ENCODE results near the gene MAPK1IP1L. TPM values are rescaled to one million over a fixed set of nuclear protein-coding genes. Genes with fewer than 3 reads are reported as not detected.
A peak's percentile ranks its signal among the peaks of the same experiment; 100 is the strongest.
"Not testable (repeated sequence)": the region's sequence is repeated elsewhere in the genome, so short reads cannot be mapped to it uniquely, and the experiment has no call there.

The MAPK1IP1L gene
- 10 to 100 TPM; 85.5 to 89.1 TPM for total RNA-seq

- Mint-ChIP-seq H3K27ac (peak within 1 kb of the TSS; percentile 94), H3K4me3 (peak within 1 kb of the TSS; percentile 82), H3K36me3 (peaks cover 23% of the 10 kb centered on the region), H3K27me3 (no peaks in the 10 kb centered on the region), H3K4me1 (ENCODE audit: low read depth) (peaks cover 36% of the 10 kb centered on the region), H3K9me3 (no peaks in the 10 kb centered on the region)
- peak; percentile 94 for DNase-seq
- intact Hi-C loops (cut with micrococcal nuclease), result loop anchor here (1.0 to 5.0 kb wide), 3 partner anchors 21 to 46 kb away; partner anchors contain the start of genes SOCS4 and WDHD1
- CTCF ChIA-PET, result interaction anchor here (0.6 to 3.8 kb wide), 39 partner anchors 8 to 542 kb away, joined by 3 to 44 read pairs (median 5); partner anchors contain the start of genes CGRRF1, SOCS4 and WDHD1
- POLR2A ChIA-PET, result interaction anchor here (0.7 to 2.7 kb wide), 24 partner anchors 8 to 530 kb away, joined by 3 to 48 read pairs (median 4); partner anchors contain the start of genes DLGAP5, SOCS4 and WDHD1
Measured at GRCh38 chr14:55051423-55052268, at the start of gene MAPK1IP1L. Gene MAPK1IP1L (plus strand): TSS chr14:55051647. CDS start chr14:55061684, 10,037 bp downstream.

GRCh38 chr14:55005071-55005470 is 46.4 kb upstream of the MAPK1IP1L start:
- intact Hi-C loops (cut with micrococcal nuclease), result no loop called here
- no peaks in the 10 kb centered on the region for H3K4me1 Mint-ChIP-seq (ENCODE audit: low read depth)
- no peak overlapping the region for H3K27ac Mint-ChIP-seq
- no peak for DNase-seq
- no peak overlapping the region for H3K4me3 Mint-ChIP-seq
- ChIA-PET POLR2A (interaction anchor here (0.5 to 1.1 kb wide), 2 partner anchors 10 to 53 kb away, joined by 3 read pairs; no protein-coding TSS in a partner anchor), CTCF (no interaction called here)
- H3K27me3 Mint-ChIP-seq, result no peaks in the 10 kb centered on the region
- no peaks in the 10 kb centered on the region for H3K9me3 Mint-ChIP-seq
- peaks cover 50% of the 10 kb centered on the region for H3K36me3 Mint-ChIP-seq

- intact Hi-C loops (cut with micrococcal nuclease), result no loop called here
- Mint-ChIP-seq H3K27ac (no peak overlapping the region), H3K4me3 (no peak overlapping the region), H3K9me3 (no peaks in the 10 kb centered on the region), H3K36me3 (peaks cover 39% of the 10 kb centered on the region), H3K4me1 (ENCODE audit: low read depth) (no peaks in the 10 kb centered on the region), H3K27me3 (no peaks in the 10 kb centered on the region)
- ChIA-PET POLR2A (interaction anchor here (0.5 to 1.9 kb wide), 4 partner anchors 10 to 36 kb away, joined by 3 to 10 read pairs (median 3); partner anchors contain the start of genes MAPK1IP1L, SOCS4 and WDHD1), CTCF (no interaction called here)
- no peak for DNase-seq
Measured at GRCh38 chr14:55015006-55015405, 36.4 kb upstream of the MAPK1IP1L start.

GRCh38 chr14:55019968-55020554 is 31.4 kb upstream of the MAPK1IP1L start:
- Mint-ChIP-seq H3K9me3 (no peaks in the 10 kb centered on the region), H3K4me1 (ENCODE audit: low read depth) (peaks cover 16% of the 10 kb centered on the region), H3K27me3 (no peaks in the 10 kb centered on the region), H3K4me3 (no peak overlapping the region), H3K36me3 (peaks cover 34% of the 10 kb centered on the region), H3K27ac (no peak overlapping the region)
- intact Hi-C loops (cut with micrococcal nuclease), result no loop called here
- POLR2A ChIA-PET, result interaction anchor here (0.8 kb wide), 1 partner anchor 39 kb away, joined by 3 read pairs; no protein-coding TSS in a partner anchor
- DNase-seq, result no peak
- CTCF ChIA-PET, result interaction anchor here (1.6 kb wide), 1 partner anchor 31 kb away, joined by 6 read pairs; the partner anchor contains the start of gene MAPK1IP1L

- CTCF ChIA-PET, result interaction anchor here (0.8 kb wide), 1 partner anchor 27 kb away, joined by 5 read pairs; the partner anchor contains the start of gene MAPK1IP1L
- H3K9me3 Mint-ChIP-seq; H3K27me3 Mint-ChIP-seq; POLR2A ChIA-PET; intact Hi-C loops (cut with micrococcal nuclease); H3K27ac Mint-ChIP-seq; H3K4me3 Mint-ChIP-seq; DNase-seq: not testable (repeated sequence)
- H3K4me1 Mint-ChIP-seq (ENCODE audit: low read depth), result peaks cover 42% of the 10 kb centered on the region
- peaks cover 36% of the 10 kb centered on the region for H3K36me3 Mint-ChIP-seq
Measured at GRCh38 chr14:55024365-55024764, 27.1 kb upstream of the MAPK1IP1L start.

- Mint-ChIP-seq H3K4me1 (ENCODE audit: low read depth) (peaks cover 46% of the 10 kb centered on the region), H3K27ac (peak overlapping the region; percentile 89), H3K9me3 (no peaks in the 10 kb centered on the region), H3K4me3 (peak overlapping the region; percentile 93), H3K36me3 (peaks cover 31% of the 10 kb centered on the region), H3K27me3 (no peaks in the 10 kb centered on the region)
- POLR2A ChIA-PET, result interaction anchor here (1.6 to 3.8 kb wide), 4 partner anchors 11 to 165 kb away, joined by 5 to 48 read pairs (median 9); partner anchors contain the start of genes DLGAP5, LGALS3 and MAPK1IP1L
- no peak for DNase-seq
- intact Hi-C loops (cut with micrococcal nuclease), result loop anchor here (2.0 kb wide), 1 partner anchor 145 kb away; no protein-coding TSS in a partner anchor
- CTCF ChIA-PET, result interaction anchor here (0.7 to 3.9 kb wide), 5 partner anchors 21 to 185 kb away, joined by 3 to 44 read pairs (median 7); partner anchors contain the start of genes GCH1 and MAPK1IP1L
Measured at GRCh38 chr14:55025948-55026347, 25.5 kb upstream of the MAPK1IP1L start.

GRCh38 chr14:55026441-55026792 is 25.0 kb upstream of the MAPK1IP1L start:
- no peaks in the 10 kb centered on the region for H3K27me3 Mint-ChIP-seq
- H3K27ac Mint-ChIP-seq, result peak overlapping the region; percentile 89
- POLR2A ChIA-PET, result interaction anchor here (0.6 to 3.8 kb wide), 11 partner anchors 12 to 570 kb away, joined by 3 to 48 read pairs (median 6); partner anchors contain the start of genes DLGAP5, GCH1, LGALS3 and MAPK1IP1L
- intact Hi-C loops (cut with micrococcal nuclease), result loop anchor here (2.0 kb wide), 1 partner anchor 146 kb away; no protein-coding TSS in a partner anchor
- H3K4me1 Mint-ChIP-seq (ENCODE audit: low read depth), result peaks cover 47% of the 10 kb centered on the region
- no peaks in the 10 kb centered on the region for H3K9me3 Mint-ChIP-seq
- H3K36me3 Mint-ChIP-seq, result peaks cover 28% of the 10 kb centered on the region
- H3K4me3 Mint-ChIP-seq, result peak overlapping the region; percentile 93
- CTCF ChIA-PET, result interaction anchor here (0.7 to 3.9 kb wide), 7 partner anchors 21 to 303 kb away, joined by 3 to 44 read pairs (median 6); partner anchors contain the start of genes GCH1 and MAPK1IP1L
- no peak for DNase-seq

- Mint-ChIP-seq H3K27me3 (no peaks in the 10 kb centered on the region), H3K4me1 (ENCODE audit: low read depth) (peaks cover 44% of the 10 kb centered on the region), H3K36me3 (peaks cover 24% of the 10 kb centered on the region), H3K4me3 (peak within 1 kb of the TSS; percentile 93), H3K27ac (peak within 1 kb of the TSS; percentile 89), H3K9me3 (no peaks in the 10 kb centered on the region)
- ChIA-PET CTCF (interaction anchor here (0.7 to 3.9 kb wide), 7 partner anchors 20 to 304 kb away, joined by 3 to 44 read pairs (median 6); partner anchors contain the start of genes GCH1 and MAPK1IP1L), POLR2A (interaction anchor here (0.6 to 3.8 kb wide), 13 partner anchors 10 to 569 kb away, joined by 3 to 48 read pairs (median 5); partner anchors contain the start of genes DLGAP5, GCH1, LGALS3 and MAPK1IP1L)
- intact Hi-C loops (cut with micrococcal nuclease), result loop anchor here (1.0 to 2.0 kb wide), 4 partner anchors 24 to 164 kb away; partner anchors contain the start of genes DLGAP5, GCH1 and MAPK1IP1L
- DNase-seq, result peak; percentile 98
Measured at GRCh38 chr14:55026793-55027561, 24.5 kb upstream of the MAPK1IP1L start, which contains the start of the genes SOCS4 and WDHD1. Gene SOCS4 (plus strand): TSS chr14:55027236. CDS start chr14:55043042, 15,806 bp downstream. Gene WDHD1 (minus strand): TSS chr14:55027099. CDS start chr14:55026787, 312 bp downstream.

GRCh38 chr14:55028066-55028465 is 23.4 kb upstream of the MAPK1IP1L start:
- H3K4me3 Mint-ChIP-seq, result peak overlapping the region; percentile 93
- H3K27ac Mint-ChIP-seq, result peak overlapping the region; percentile 89
- intact Hi-C loops (cut with micrococcal nuclease), result no loop called here
- peaks cover 44% of the 10 kb centered on the region for H3K4me1 Mint-ChIP-seq (ENCODE audit: low read depth)
- ChIA-PET POLR2A (interaction anchor here (0.7 to 3.8 kb wide), 2 partner anchors 23 to 126 kb away, joined by 7 to 48 read pairs; partner anchors contain the start of gene MAPK1IP1L), CTCF (interaction anchor here (3.9 kb wide), 1 partner anchor 24 kb away, joined by 44 read pairs; the partner anchor contains the start of gene MAPK1IP1L)
- H3K36me3 Mint-ChIP-seq, result peaks cover 21% of the 10 kb centered on the region
- DNase-seq, result no peak
- no peaks in the 10 kb centered on the region for H3K9me3 Mint-ChIP-seq
- H3K27me3 Mint-ChIP-seq, result no peaks in the 10 kb centered on the region

GRCh38 chr14:55028476-55028875 is 23.0 kb upstream of the MAPK1IP1L start:
- peaks cover 17% of the 10 kb centered on the region for H3K36me3 Mint-ChIP-seq
- ChIA-PET CTCF (interaction anchor here (0.6 to 3.9 kb wide), 2 partner anchors 23 to 61 kb away, joined by 3 to 44 read pairs; partner anchors contain the start of gene MAPK1IP1L), POLR2A (interaction anchor here (3.8 kb wide), 1 partner anchor 23 kb away, joined by 48 read pairs; the partner anchor contains the start of gene MAPK1IP1L)
- H3K27me3 Mint-ChIP-seq, result no peaks in the 10 kb centered on the region
- H3K9me3 Mint-ChIP-seq, result no peaks in the 10 kb centered on the region
- H3K4me3 Mint-ChIP-seq, result peak overlapping the region; percentile 93
- peaks cover 44% of the 10 kb centered on the region for H3K4me1 Mint-ChIP-seq (ENCODE audit: low read depth)
- H3K27ac Mint-ChIP-seq, result no peak overlapping the region
- intact Hi-C loops (cut with micrococcal nuclease), result no loop called here
- no peak for DNase-seq

Measured in activated CD4-positive, alpha-beta memory T cell treated with anti-CD3 and anti-CD28 coated beads for 36 hours (primary cell).